GM11168 (cell line): ENCODE measurements around the gene SMAD6.

Experiments
- in situ Hi-C: fragments of 300-500 bp; cut with MboI; formaldehyde crosslinking; loops from one replicate; pipeline ENCODE4 v1.12.0; 2022; ENCODE audit warnings: low sequenced_read_pairs; ENCODE audit not compliant: unreplicated experiment

Gene SMAD6

GRCh38 chr15:66768987-66769386, 67.0 kb downstream of the SMAD6 start:
- in situ Hi-C loops: no loop called here

DNA sequence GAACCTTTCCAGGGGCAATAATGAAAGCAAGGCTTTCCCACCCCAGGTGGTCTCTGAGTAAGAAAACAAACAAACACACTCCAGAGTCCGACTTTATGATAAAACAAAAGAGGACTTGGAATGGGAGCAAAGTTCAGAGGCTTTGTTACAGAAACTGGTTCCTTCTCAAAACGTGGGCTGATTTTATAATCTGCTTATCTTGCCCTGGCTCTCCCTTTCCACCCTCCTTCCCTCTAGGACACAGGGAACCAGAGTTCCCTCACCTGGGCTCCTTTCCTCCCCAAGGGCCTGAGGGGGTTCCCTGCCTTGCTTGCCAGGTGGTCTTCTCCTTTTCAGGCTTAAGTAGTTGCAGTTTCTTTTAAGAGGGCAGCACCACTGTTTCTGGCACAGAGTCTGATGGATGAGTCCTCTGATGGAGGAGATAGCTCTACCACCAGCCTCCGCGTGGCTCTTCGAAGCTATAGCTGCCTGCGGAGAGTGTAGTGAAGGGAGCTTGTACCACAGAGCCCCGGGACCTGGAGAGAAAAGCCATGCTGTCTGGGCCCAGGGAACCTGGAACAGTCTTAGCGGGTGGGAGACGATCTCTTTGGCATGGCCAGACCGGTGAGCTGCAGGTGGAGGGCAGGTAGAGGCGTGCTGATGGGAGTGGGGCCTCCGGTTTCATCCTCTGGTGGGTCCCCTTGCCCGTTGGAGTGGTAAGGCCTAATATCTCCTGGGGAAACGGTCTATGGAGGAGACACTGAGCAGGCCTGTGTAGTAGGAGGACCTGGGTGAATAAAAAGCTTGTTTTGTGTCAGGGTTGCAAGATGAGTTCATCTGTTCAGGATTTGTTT, 68.7 kb downstream of the SMAD6 start:
- in situ Hi-C loops: no loop called here

- in situ Hi-C loops: no loop called here
These were observed 69.3 kb downstream of the SMAD6 start for GRCh38 chr15:66771351-66771650.

DNA sequence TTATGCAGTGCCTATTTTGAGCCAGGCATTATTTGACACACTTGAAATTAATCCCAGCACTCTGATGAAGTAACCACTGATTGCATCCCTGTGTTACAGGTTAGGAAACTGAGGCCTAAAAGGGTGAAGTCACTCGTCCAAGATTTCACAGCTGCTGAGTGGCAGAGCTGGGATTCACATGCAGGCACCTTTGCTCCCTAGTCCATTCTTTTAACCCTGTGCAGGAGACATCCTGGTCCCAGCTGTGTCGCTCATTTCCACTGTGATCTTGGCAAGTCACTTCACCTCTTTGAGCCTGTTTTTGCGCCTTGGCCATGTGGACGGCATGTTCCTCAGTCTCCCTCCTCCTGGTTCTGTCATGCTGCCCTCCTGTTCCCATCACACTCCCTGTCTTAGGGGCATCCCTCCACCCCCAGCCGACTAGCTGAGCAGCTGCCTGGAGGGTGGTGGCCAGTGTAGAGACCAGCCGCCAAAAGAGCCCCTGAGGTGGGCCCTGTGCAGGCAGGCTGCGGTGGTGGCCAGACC, 70.6 kb downstream of the SMAD6 start:
- in situ Hi-C loops: no loop called here

DNA sequence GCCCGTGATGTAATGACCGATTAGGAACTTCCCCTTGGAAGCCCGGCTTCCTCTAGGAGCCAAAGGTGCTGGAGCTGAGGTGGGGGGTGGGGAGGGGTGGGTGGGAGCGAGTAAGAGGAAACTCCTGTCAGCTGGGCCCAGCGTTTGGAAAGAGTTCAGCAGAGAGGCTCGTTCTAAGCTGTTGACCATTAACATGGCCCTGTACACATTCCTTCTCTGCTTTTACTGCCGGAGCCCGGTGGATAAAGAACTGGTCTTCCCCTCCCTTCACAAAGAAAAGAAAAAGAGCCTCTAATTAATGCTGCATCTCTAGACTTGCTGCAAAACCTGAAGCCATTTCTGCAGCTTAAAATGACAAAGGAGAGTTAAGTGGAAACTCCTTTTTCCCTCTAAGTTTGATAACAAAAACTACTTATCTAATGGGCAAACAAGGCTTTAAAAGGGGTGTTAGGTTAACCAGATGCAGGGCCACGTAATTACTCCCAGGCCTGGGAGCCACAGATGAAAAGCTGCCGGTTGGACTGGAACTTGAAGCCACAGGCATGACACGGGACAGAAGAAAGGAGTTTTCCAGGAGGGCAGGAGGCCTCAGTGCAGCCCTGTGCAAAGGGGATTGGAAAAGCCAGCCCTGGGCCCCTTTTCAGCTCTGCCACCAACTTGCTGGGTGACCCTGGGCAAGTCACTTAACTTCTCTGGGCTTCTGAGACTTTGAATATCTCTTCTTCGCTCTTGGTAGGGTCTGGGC, 71.3 kb downstream of the SMAD6 start:
- in situ Hi-C loops: no loop called here

DNA sequence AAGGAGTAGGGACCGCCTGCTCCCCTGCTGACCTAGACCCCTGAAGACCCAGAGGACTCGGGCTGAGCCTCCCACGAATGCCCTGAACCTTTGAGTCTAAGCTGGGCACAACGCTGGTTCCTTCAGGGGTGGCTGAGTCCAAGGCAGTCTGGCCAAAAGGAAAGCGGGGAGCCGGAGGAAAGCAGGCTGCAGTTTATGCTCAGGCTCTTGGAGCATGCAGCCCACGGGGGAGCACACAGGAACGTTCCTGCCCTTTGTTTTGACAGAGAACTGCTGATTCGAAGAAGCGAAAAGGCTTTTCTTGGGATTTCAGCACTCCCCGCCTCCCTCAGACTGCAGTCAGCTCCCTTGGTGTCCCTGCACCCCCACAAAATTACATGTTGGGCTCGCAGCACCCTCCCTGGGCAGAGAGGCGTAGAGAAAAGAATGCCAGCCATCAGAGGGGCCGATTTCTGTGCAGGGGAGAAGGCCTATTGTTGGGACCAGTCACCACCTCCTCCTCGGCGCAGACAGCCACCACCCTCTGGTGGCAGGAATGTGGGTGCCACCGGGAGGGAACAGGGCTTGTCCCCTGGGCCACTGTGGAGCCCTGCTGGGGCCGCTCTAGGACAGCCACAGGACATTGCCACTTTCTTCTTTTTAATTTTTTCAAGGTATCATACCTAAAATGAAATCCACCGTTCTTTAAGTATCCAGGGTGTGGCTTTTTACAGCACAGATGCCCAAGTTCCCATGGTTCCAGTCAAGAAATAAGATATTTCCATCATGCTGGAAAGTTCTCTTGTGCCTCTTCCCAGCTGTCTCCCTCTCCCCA, 72.2 kb downstream of the SMAD6 start:
- in situ Hi-C loops: no loop called here

DNA sequence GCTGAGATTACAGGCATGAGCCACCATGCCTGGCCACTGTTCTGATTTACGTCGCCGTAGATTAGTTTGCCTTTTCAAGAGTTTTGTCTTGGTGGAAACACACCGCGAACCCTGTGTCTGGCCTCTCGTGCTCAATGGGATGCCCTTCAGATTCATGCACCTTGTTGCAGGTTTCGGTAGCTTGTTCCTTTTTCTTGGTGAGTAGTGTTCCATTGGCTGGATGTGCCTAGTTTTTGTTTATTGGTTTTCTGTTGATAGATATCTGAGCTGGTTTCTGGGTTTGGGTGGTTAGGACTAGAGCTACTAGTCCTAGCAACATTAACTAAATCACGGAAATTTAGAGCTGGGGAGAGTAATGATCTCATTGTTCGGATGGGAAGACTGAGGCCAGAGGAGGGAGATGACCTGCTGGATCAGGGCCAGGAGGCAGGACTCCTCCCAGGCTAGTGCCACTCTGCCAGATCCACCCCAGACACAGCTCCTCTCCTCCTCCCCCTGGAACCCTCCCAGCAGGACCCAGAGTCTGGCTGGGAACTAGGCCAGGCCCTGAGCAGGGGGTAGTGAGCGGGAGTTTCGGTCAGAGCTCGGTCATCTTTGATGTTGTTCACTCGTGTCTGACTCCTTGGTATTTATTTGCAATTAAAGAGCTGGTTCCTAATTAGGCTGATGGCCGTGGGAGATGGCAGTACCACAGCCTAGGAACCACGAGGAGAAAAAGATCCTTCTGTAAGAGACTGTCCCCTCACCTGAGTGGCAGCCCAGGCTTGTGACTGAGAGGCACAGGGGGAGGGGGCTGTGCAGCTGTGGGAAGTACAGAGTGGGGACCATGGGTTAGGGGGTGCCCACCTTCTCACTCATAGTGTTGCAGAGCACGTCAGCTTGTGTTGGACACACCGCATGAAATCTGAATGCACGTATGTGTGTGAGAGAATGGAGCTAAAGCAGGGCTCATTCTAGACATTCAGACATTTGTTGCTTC, 73.4 kb downstream of the SMAD6 start:
- in situ Hi-C loops: loop anchor here (5.0 kb wide), 1 partner anchor 163 kb away; no protein-coding TSS in a partner anchor

- in situ Hi-C loops: loop anchor here (5.0 kb wide), 1 partner anchor 165 kb away; no protein-coding TSS in a partner anchor
These were observed 75.0 kb downstream of the SMAD6 start for GRCh38 chr15:66777054-66777453.

DNA sequence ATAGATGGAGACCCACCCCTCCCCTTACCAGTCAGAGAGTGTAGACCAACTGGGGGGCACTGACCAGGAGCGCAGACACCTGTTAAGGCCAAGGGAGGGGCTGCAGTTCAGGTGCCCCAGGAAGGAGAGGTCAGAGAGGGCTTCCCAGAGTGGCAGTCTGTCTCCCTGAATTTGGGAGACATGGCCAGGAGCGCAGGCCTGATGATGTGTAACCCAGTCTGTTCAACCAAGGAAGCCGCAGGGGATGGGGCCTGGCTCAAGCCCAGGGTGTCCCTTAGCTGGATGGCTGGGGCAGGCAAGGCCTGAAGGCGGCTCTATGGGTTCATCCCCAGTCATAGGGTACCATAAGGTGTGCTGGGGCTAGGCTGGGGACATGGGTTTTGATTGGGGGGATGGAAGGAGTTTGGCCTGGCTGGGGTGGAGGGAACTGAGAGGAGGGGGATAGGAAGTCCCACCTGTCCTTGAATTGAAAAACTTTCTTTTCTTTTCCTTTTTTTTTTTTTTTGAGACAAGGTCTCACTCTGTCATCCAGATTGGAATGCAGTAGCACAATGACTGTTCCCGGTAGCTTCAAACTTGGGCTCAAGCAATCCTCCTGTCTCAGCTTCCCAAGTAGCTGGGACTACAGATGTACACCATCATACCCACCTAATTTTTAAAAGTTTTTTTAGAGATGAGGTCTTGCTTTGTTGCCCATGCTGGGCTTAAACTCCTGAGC, 75.7 kb downstream of the SMAD6 start:
- in situ Hi-C loops: loop anchor here (5.0 kb wide), 1 partner anchor 165 kb away; no protein-coding TSS in a partner anchor

- in situ Hi-C loops: loop anchor here (5.0 kb wide), 1 partner anchor 166 kb away; no protein-coding TSS in a partner anchor
These were observed 76.3 kb downstream of the SMAD6 start for GRCh38 chr15:66778314-66778665.

DNA sequence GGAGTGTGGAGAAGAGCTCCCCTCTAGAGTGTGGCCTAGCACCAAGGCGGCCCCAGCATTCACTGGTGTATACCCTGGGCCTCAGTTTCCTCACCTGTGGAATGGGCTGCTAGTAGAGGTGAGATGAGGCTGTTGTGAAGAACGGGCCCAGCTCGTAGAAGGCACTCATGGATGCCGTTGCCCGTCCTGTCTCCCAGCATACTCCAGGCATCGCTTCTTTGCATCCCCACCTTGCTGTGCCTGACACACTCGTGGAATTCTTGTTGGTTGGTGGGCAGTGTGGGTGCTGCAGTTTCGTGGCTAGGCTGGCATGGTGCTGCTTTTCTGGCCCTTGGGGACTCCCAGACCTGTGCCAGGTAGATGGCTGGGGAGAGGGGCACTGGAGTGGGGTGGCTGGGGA, 76.7 kb downstream of the SMAD6 start:
- in situ Hi-C loops: loop anchor here (5.0 kb wide), 1 partner anchor 166 kb away; no protein-coding TSS in a partner anchor

- in situ Hi-C loops: loop anchor here (5.0 kb wide), 1 partner anchor 167 kb away; no protein-coding TSS in a partner anchor
These were observed 77.4 kb downstream of the SMAD6 start for GRCh38 chr15:66779331-66780009.

DNA sequence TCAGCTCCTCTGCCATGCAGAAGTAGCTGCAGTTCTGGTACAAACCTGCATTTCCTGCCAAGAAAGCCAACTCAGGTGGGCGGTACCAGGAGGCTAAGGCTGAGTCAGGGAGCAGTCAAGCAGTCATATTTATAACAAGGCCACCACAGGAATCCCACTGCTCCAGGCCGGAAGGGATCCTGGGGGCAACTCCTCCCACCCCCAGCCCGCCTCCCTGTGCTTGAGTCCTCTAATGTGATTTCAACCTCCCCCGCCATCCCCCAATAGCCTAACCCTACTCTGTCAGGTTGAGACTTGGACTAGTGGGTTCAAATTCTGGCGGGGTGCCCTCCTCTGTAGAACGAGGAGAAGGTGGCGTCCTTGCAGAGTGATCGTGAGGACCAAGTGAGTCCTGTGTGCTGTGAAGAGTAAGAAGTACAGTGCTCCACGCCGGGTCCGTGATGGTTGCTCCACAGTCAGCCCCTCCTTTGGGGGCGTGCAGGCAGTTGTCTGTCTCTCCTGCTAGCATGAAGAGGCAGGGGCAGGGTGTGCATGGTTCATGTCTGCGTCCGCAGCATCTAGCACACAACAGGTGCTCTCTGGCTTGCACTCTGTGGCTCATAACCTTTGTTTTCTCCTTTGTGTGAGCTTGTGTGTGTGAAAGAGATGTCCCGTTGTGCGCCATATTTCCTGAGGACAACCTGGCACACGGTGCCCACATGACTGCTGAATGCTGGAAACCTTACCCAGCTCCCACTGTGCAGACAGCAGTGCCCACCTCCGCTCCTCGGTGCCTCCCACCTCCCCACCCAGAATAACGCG, 78.3 kb downstream of the SMAD6 start:
- in situ Hi-C loops: no loop called here

- in situ Hi-C loops: no loop called here
These were observed 79.1 kb downstream of the SMAD6 start for GRCh38 chr15:66780973-66781718.

DNA sequence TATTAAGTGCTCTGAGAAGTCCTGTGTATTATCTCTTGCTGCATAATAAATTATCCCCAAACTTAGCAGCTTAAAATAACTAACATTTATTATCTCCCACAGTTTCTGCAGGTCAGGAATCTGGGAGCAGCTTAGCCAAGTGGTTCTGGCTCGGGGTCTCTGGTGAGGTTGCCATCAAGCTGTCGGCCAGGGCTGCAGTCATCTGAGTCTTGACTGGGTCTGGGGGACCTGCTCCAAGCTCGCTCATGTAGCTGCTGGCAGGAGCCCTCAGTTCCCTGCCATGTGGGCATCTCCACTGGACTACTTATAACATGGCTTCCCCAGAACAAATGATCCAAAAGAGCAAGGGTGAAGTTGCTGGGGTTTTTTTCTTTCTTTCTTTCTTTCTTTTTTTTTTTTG, 80.7 kb downstream of the SMAD6 start:
- in situ Hi-C loops: no loop called here

GRCh38 chr15:66783314-66783713, 81.3 kb downstream of the SMAD6 start:
- in situ Hi-C loops: no loop called here

DNA sequence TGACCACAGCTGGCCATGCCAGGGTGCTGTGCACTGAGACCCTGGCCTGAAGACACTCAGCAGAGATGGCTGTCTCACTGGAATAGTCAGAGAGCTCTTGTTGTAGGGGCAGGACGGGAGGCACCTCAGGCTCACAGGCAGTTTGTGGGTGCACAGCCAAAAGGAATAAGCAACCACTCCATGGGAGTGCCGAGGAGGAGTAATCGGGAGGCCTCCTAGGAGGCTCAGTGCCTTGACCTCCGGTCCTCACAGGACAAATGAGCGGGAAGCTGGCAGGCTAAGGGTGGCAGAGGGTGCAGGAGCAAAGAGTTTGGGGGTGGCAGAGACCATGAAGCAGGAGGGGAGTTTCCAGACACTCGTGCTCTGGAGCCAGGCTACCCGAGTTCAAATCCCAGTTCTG, 81.7 kb downstream of the SMAD6 start:
- in situ Hi-C loops: no loop called here
